HCT116 (cell line): Measurements from ENCODE around the gene GNB5. TPM values are rescaled to one million over a fixed set of nuclear protein-coding genes. Genes with fewer than 3 reads are reported as not detected.

Experiments used
- ATAC-seq: fragments of 200-7000 bp; cut with Tn5 transposase; 2 replicates; pipeline ENCODE4 v1.9.1; 2020; ENCODE audit warnings: mild to moderate bottlenecking, moderate library complexity
- BruUV-seq: library from RNA; stranded (reverse); fragments of 400-500 nt; replicated peaks from 2 replicates; lab custom pipeline; 2021; lab: Mats Ljungman, UMichigan
- CTCF ChIA-PET: fragments of 300-600 bp; sonication (Branson Sonifier 250); formaldehyde crosslinking; loops from one replicate; lab custom pipeline; 2021; ENCODE audit warnings: antibody characterized with exemption; lab: Charles Lee
- POLR2A ChIA-PET: fragments of 300-600, 350-600 bp; sonication (Branson Sonifier 250); formaldehyde crosslinking; loops from one replicate; lab custom pipeline; 2021; ENCODE audit warnings: antibody characterized with exemption; lab: Charles Lee
- RAD21 ChIA-PET, 2 experiments: fragments of 300-600 bp; sonication (Branson Sonifier 250); formaldehyde crosslinking; loops; one replicate each; lab custom pipeline; 2023; ENCODE audit warnings: low total read pairs in 2 of 2; ENCODE audit not compliant: uncharacterized antibody in 2 of 2, unreplicated experiment in 2 of 2, low non-redundant PET in 1 of 2; lab: Charles Lee
- DNase-seq: peaks from one replicate; pipeline ENCODE4 v3.0.0-alpha.2; 2010; ENCODE audit warnings: low read depth, low spot score
- H2AFZ ChIP-seq: fragments of 200-600 bp; shearing (Covaris generic), sonication (generic); 2 replicates; pipeline ENCODE4 v1.6.1; 2017; ENCODE audit warnings: low read depth, mixed run types, mixed read lengths, antibody characterized with exemption, low read length; ENCODE audit not compliant: poor library complexity, severe bottlenecking
- H3K27ac ChIP-seq: 2 replicates; pipeline ENCODE4 v1.5.1; 2012; ENCODE audit warnings: low read depth, low read length
- H3K27me3 ChIP-seq: fragments of 200-600 bp; sonication (generic); 2 replicates; pipeline ENCODE4 v1.6.1; 2016; ENCODE audit warnings: mixed run types, low read length, mixed read lengths; ENCODE audit not compliant: insufficient read depth
- H3K36me3 ChIP-seq, 2 experiments: fragments of 200-500 bp in 1 of 2; fragments of 200-600 bp in 1 of 2; sonication (Bioruptor generic) in 1 of 2; sonication (generic) in 1 of 2; 2 replicates each; pipeline versions ENCODE4 v1.5.1 to v1.6.1; 2014 to 2016; ENCODE audit warnings: low read length in 2 of 2, inconsistent platforms in 1 of 2, mixed read lengths in 1 of 2, mixed run types in 1 of 2; ENCODE audit not compliant: insufficient read depth in 2 of 2, control insufficient read depth in 1 of 2
- H3K4me1 ChIP-seq, 2 experiments: fragments of 200-600 bp in 1 of 2; sonication (generic) in 1 of 2; 2 replicates each; pipeline versions ENCODE4 v1.5.1 to v1.6.1; 2012 to 2017; ENCODE audit warnings: low read length in 2 of 2, inconsistent platforms in 1 of 2, mild to moderate bottlenecking in 1 of 2, mixed read lengths in 1 of 2, mixed run types in 1 of 2, moderate library complexity in 1 of 2; ENCODE audit not compliant: insufficient read depth in 2 of 2, control insufficient read depth in 1 of 2
- H3K4me2 ChIP-seq: fragments of 200-600 bp; sonication (generic); 2 replicates; pipeline ENCODE4 v1.6.1; 2017; ENCODE audit warnings: mixed run types, low read length, mixed read lengths
- H3K4me3 ChIP-seq, 2 experiments: fragments of 200-600 bp in 1 of 2; sonication (generic) in 1 of 2; replicated peaks in 1 of 2; 2 replicates each; pipeline ENCODE4 v1.5.1; 2011 to 2016; ENCODE audit warnings: low read length in 2 of 2, control low read depth in 1 of 2, low read depth in 1 of 2, mild to moderate bottlenecking in 1 of 2, mixed read lengths in 1 of 2, mixed run types in 1 of 2
- H3K79me2 ChIP-seq: fragments of 200-600 bp; sonication (generic); 2 replicates; pipeline ENCODE4 v1.6.1; 2017; ENCODE audit warnings: mild to moderate bottlenecking, mixed run types, low read length, moderate library complexity, mixed read lengths; ENCODE audit not compliant: insufficient read depth
- H3K9ac ChIP-seq: fragments of 200-600 bp; sonication (generic); 2 replicates; pipeline ENCODE4 v1.6.1; 2016; ENCODE audit warnings: low read length, mixed read lengths
- H3K9me2 ChIP-seq: fragments of 200-600 bp; sonication (generic), shearing (Covaris generic); 2 replicates; pipeline ENCODE4 v1.6.1; 2017; ENCODE audit warnings: mixed run types, mild to moderate bottlenecking, moderate library complexity; ENCODE audit not compliant: insufficient read depth
- H3K9me3 ChIP-seq, 2 experiments: fragments of 200-500 bp in 1 of 2; fragments of 200-600 bp in 1 of 2; sonication (Bioruptor generic) in 1 of 2; sonication (generic) in 1 of 2; 2 replicates each; pipeline ENCODE4 v1.6.1; 2014 to 2017; ENCODE audit warnings: low read length in 2 of 2, mixed read lengths in 2 of 2, inconsistent platforms in 1 of 2, low read depth in 1 of 2, mild to moderate bottlenecking in 1 of 2, mixed run types in 1 of 2, moderate library complexity in 1 of 2; ENCODE audit not compliant: control insufficient read depth in 1 of 2, insufficient read depth in 1 of 2
- H4K20me1 ChIP-seq: fragments of 200-600 bp; sonication (generic), shearing (Covaris generic); 2 replicates; pipeline ENCODE4 v1.6.1; 2017; ENCODE audit warnings: mixed run types, mild to moderate bottlenecking, moderate library complexity; ENCODE audit not compliant: insufficient read depth
- CBX3 ChIP-seq: IDR thresholded peaks from 2 replicates; pipeline ENCODE4 v1.6.1; 2012; ENCODE audit warnings: low read depth
- EZH2phosphoT487 ChIP-seq: fragments of 200-600 bp; IDR thresholded peaks from 2 replicates; pipeline ENCODE4 v1.6.1; 2018; ENCODE audit warnings: antibody characterized with exemption, borderline replicate concordance
- SP1 ChIP-seq: IDR thresholded peaks from 2 replicates; pipeline ENCODE4 v1.6.1; 2012; ENCODE audit warnings: low read depth
- YY1 ChIP-seq: IDR thresholded peaks from 2 replicates; pipeline ENCODE4 v1.6.1; 2011; ENCODE audit warnings: low read length, low read depth, moderate library complexity, mild to moderate bottlenecking; ENCODE audit not compliant: insufficient replicate concordance; ENCODE audit errors: extremely low read depth
- ZFX ChIP-seq: fragments of 450-650 bp; IDR thresholded peaks from 2 replicates; pipeline ENCODE4 v1.6.1; 2017
- intact Hi-C: fragments of 100-400 bp; cut with micrococcal nuclease; formaldehyde crosslinking; loops from 2 replicates; pipeline ENCODE4 v1.10.0; 2022
- total RNA-seq: library from RNA; stranded (reverse); gene quantifications from one replicate; pipeline ENCODE4 v1.2.1, GENCODE V29; 2021; ENCODE audit not compliant: unreplicated experiment

GNB5 gene
- total RNA-seq, 1 experiment from 2014 or later, result 27.6 TPM

GRCh38 chr15:52224211-52224610, 33.0 kb upstream of the GNB5 start:
- Histone ChIP-seq H3K4me2 (no peak overlapping the region), H4K20me1 (no peaks in the 10 kb centered on the region), H3K4me3 (no peak overlapping the region), H3K27me3 (no peaks in the 10 kb centered on the region), H3K4me1 (peaks cover 4 to 5% of the 10 kb centered on the region in 2 experiments; a peak in 3 of 4 replicates)
- no peak for ATAC-seq
- CTCF ChIA-PET, result interaction anchor here (1.5 kb wide), 1 partner anchor 16 kb away, joined by 5 read pairs; no protein-coding TSS in a partner anchor
- RAD21 ChIA-PET, result no interaction called here
- TF ChIP-seq EZH2phosphoT487, result no peak
- TF ChIP-seq, all 23 proteins: peak for 0
- H3K79me2 ChIP-seq, result no peaks in the 10 kb centered on the region
- no peaks in the 10 kb centered on the region for H3K9me2 ChIP-seq
- POLR2A ChIA-PET, result no interaction called here
- intact Hi-C loops, result no loop called here
- no peak overlapping the region for H2AFZ ChIP-seq
- H3K9ac ChIP-seq, result no peak overlapping the region
- H3K36me3 ChIP-seq, result peaks cover 30 to 44% of the 10 kb centered on the region in 2 experiments
- DNase-seq, result no peak
- no peaks in the 10 kb centered on the region for H3K9me3 ChIP-seq
- no TSS peak for BruUV-seq
- no peak overlapping the region for H3K27ac ChIP-seq

DNA sequence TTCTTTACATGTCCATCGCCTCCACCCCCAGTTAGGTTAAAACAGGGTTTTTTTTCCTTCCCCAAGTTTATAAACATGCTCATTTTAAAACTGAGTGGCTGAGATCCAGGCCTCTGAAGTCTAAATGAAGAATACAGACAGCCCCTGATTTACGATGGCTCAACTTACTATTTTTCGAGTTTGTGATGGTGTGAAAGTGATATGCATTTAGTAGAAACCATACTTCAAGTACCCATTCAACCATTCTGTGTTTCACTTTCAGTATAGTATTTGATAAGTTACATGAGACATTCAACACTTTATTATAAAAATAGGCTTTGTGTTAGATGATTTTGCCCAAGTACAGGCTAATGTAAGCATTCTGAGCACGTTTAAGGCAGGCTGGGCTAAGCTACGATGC, 30.5 kb upstream of the GNB5 start:
- Histone ChIP-seq H3K27ac (no peak overlapping the region), H3K9me3 (no peaks in the 10 kb centered on the region), H3K9ac (no peak overlapping the region), H3K9me2 (no peaks in the 10 kb centered on the region), H3K4me1 (no peaks in the 10 kb centered on the region), H3K27me3 (no peaks in the 10 kb centered on the region), H4K20me1 (no peaks in the 10 kb centered on the region), H2AFZ (no peak overlapping the region), H3K4me3 (no peak overlapping the region), H3K79me2 (no peaks in the 10 kb centered on the region), H3K4me2 (no peak overlapping the region), H3K36me3 (peaks cover 49 to 52% of the 10 kb centered on the region in 2 experiments)
- RAD21 ChIA-PET, result no interaction called here
- POLR2A ChIA-PET, result no interaction called here
- CTCF ChIA-PET, result interaction anchor here (2.5 kb wide), 1 partner anchor 13 kb away, joined by 12 read pairs; no protein-coding TSS in a partner anchor
- BruUV-seq, result no TSS peak
- no peak for DNase-seq
- ATAC-seq, result no peak
- intact Hi-C loops, result no loop called here
- TF ChIP-seq SP1 (no peak), YY1 (no peak), ZFX (no peak), CBX3 (no peak)
